Left lung (tissue), 10 donors: Measurements from ENCODE around the gene EHD4. TPM values are rescaled to one million over a fixed set of nuclear protein-coding genes. Genes with fewer than 3 reads are reported as not detected.

Experiments used
- ATAC-seq: fragments of 200-7000 bp; cut with Tn5 transposase; one replicate; pipeline ENCODE4 v1.9.1; 2020; ENCODE audit warnings: moderate library complexity
- DNase-seq, 4 donors: peaks; one replicate each; pipeline ENCODE4 v3.0.0-alpha.2; 2013 to 2020
- H3K27ac ChIP-seq, 2 donors: fragments of 200-600 bp; sonication (generic) in 1 of 2; one replicate each; pipeline versions ENCODE4 v1.5.0 to v1.8.0; 2020 to 2021
- H3K27me3 ChIP-seq, 2 donors: fragments of 200-600 bp; sonication (generic) in 1 of 2; one replicate each; pipeline versions ENCODE4 v1.5.0 to v1.8.0; 2020 to 2021
- H3K36me3 ChIP-seq, 2 donors: fragments of 200-600 bp; sonication (generic) in 1 of 2; one replicate each; pipeline versions ENCODE4 v1.5.0 to v1.8.0; 2020 to 2021
- H3K4me1 ChIP-seq, 2 donors: fragments of 200-600 bp; one replicate each; pipeline ENCODE4 v1.8.0; 2021
- H3K4me3 ChIP-seq, 2 donors: fragments of 200-600 bp; sonication (generic) in 1 of 2; one replicate each; pipeline versions ENCODE4 v1.5.0 to v1.8.0; 2020 to 2021; ENCODE audit warnings: mild to moderate bottlenecking in 1 of 2
- H3K9me3 ChIP-seq, 2 donors: fragments of 200-600 bp; sonication (generic) in 1 of 2; one replicate each; pipeline versions ENCODE4 v1.5.0 to v1.8.0; 2020 to 2021
- intact Hi-C, 2 donors: fragments of 100-400 bp; cut with DNase I; formaldehyde crosslinking; loops; one replicate each; pipeline versions ENCODE4 v1.11.2 to v1.14.2; 2022
- polyA plus RNA-seq, 6 donors: library from polyadenylated mRNA; unstranded; fragments of 120-200 nt; gene quantifications; one replicate each; pipeline ENCODE4 v1.2.1, GENCODE V29; 2013; ENCODE audit not compliant: insufficient read length in 6 of 6
- total RNA-seq, 2 donors: library from RNA; stranded (reverse); fragmentation: NEBNext Ultra II Directional; extraction: Animal tissue kit (Norgen Biotek cat#: 25700); gene quantifications; one replicate each; pipeline ENCODE4 v1.2.1, GENCODE V29; 2021
- TF ChIP-seq, protein P1 (sequence below), 2 donors: fragments of 200-600 bp; sonication (generic) in 1 of 2; IDR thresholded peaks; one replicate each; pipeline versions ENCODE4 v1.5.0 to v1.8.0; 2021; ENCODE audit warnings: antibody characterized with exemption in 2 of 2
- donor health status: DM: no; HTN: yes; CAD: no.
- donor health status: DM: no; HTN: no; CAD: no.

Gene EHD4
- total and polyA plus RNA-seq, 8 donors = 11.7 to 32.6 (median 13.1) TPM

DNA sequence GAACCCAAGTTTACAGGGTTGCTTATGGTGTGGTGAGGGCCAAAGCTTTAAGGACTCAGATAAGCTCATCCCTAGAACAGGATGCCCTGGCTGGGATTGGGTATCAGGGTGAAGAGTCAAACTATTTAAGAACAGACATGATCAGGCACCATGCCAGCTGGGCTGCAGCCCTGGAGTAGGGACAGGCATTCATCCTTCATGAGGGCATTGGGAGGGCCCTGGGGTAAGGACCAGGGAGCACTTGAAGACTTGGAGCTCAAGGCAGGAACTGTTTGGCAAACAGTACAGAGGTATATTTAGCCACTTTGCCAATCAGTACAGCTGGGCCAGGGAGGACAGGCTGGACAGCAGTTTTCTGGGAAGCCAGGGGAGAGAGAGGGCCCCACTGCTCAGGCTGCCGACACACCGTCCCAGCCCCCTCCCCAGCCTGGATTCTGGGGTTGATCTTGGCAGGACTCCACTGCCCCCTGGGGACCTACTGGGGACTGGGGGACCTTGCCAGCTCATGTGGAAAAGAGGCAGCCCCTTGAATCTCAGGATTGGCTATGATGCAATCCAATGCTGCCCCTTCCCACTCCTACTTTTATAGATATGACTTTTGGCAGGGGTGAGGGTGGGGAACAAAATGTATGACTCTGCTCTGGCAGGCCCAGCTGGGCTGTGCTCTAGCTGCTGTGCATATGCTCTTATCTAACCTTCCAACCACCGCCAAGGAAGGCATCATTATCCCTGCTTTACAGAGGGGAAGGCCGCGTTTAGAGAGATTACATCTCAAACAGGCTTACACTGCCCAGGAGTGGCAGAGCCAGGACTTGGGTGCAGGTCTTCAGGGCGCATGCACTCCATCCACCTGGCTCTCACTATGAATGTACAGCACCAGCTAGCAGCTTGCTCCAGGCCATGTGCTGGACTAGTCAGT is 46.2 kb upstream of the EHD4 start:
- Histone ChIP-seq H3K27me3 (no peaks in the 10 kb centered on the region), H3K4me1 (no peaks in the 10 kb centered on the region), H3K9me3 (no peaks in the 10 kb centered on the region), H3K36me3 (no peaks in the 10 kb centered on the region), H3K4me3 (no peak overlapping the region), H3K27ac (no peak overlapping the region)
- intact Hi-C loops = no loop called here
- TF ChIP-seq, protein P1, sequence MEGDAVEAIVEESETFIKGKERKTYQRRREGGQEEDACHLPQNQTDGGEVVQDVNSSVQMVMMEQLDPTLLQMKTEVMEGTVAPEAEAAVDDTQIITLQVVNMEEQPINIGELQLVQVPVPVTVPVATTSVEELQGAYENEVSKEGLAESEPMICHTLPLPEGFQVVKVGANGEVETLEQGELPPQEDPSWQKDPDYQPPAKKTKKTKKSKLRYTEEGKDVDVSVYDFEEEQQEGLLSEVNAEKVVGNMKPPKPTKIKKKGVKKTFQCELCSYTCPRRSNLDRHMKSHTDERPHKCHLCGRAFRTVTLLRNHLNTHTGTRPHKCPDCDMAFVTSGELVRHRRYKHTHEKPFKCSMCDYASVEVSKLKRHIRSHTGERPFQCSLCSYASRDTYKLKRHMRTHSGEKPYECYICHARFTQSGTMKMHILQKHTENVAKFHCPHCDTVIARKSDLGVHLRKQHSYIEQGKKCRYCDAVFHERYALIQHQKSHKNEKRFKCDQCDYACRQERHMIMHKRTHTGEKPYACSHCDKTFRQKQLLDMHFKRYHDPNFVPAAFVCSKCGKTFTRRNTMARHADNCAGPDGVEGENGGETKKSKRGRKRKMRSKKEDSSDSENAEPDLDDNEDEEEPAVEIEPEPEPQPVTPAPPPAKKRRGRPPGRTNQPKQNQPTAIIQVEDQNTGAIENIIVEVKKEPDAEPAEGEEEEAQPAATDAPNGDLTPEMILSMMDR (IDR thresholded peaks at IDR 0.05) = no peak
- no peak for DNase-seq
- peak; percentile 48 for ATAC-seq

DNA sequence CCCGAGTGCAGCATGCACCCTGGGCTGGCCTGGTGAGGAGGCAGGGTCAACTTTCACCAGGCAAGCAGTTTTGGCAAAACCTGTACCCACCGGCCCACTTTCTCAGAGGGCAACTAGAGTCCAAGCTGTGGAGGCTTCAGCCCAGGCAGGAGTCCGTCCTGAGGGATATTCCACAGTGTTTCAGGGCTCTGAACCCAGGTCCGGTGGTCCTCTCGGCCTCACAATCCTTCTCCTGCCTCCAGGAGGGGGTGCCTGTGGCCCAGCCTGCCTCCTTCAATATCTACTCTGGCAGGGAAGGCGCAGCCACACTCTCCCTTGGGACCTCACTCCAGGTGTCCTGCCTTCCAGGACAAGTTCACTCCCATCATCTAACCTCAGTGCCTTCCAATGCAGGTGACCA is 44.6 kb upstream of the EHD4 start:
- TF ChIP-seq, protein P1 (IDR thresholded peaks at IDR 0.05) = no peak
- ATAC-seq (no peak), DNase-seq (no peak)
- Histone ChIP-seq H3K9me3 (no peaks in the 10 kb centered on the region), H3K36me3 (no peaks in the 10 kb centered on the region), H3K27me3 (no peaks in the 10 kb centered on the region), H3K4me3 (no peak overlapping the region), H3K4me1 (peaks cover 0 to 5% of the 10 kb centered on the region in 2 donors), H3K27ac (no peak overlapping the region)
- intact Hi-C loops = no loop called here

DNA sequence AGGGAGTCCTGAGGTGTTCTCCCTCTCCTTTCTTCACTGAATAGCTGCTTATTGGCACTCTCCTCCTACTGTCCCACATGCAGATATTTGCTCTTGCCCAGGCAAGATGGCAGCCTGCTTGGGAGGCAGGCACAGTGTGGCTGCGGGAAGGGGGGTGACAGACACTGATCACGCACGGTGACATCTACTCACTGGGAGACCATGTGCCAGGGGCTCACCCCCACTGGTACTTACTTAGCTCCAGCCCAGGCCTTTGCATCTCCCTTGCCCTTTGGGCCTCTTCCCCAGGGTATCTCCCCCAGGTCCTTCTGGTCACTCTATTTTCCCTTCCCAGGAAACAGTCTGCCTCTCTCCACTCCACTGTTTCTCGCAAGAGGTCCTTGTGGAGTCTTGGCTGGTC is 42.0 kb upstream of the EHD4 start:
- ATAC-seq (no peak), DNase-seq (no peak)
- Histone ChIP-seq H3K4me1 (peaks cover 0 to 5% of the 10 kb centered on the region in 2 donors), H3K27ac (no peak overlapping the region), H3K9me3 (no peaks in the 10 kb centered on the region), H3K36me3 (no peaks in the 10 kb centered on the region), H3K4me3 (no peak overlapping the region), H3K27me3 (no peaks in the 10 kb centered on the region)
- TF ChIP-seq, protein P1 (IDR thresholded peaks at IDR 0.05) = no peak
- intact Hi-C loops = no loop called here

GRCh38 chr15:42012928-42013482 is 40.6 kb upstream of the EHD4 start:
- TF ChIP-seq, protein P1 (IDR thresholded peaks at IDR 0.05) = no peak
- ATAC-seq (peak; percentile 72), DNase-seq (peak in 1 of 4 donors; percentile 61)
- Histone ChIP-seq H3K27me3 (no peaks in the 10 kb centered on the region), H3K27ac (peak overlapping the region; percentile 8), H3K9me3 (no peaks in the 10 kb centered on the region), H3K4me1 (peaks cover 0 to 5% of the 10 kb centered on the region in 2 donors), H3K4me3 (no peak overlapping the region), H3K36me3 (no peaks in the 10 kb centered on the region)
- intact Hi-C loops = no loop called here

DNA sequence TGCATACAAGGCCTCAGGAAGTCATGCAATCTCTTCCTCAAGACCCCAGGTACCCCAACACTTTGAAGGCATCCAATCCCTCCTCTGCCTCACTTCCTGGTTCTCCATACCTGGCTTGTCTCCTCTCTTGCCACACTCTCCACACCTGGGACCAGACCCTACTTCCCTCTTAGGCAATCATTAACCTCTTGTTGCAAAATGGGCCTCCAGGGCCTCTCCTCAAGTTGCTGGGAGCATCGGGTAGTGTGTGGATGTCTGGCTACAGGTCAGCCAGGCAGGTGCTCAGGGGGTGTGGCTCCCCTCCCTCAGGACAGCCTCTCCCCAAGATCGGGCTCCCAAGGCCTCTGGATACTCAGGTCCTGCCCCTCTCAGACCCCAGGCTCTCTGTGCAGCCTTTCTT is 39.9 kb upstream of the EHD4 start:
- Histone ChIP-seq H3K27ac (peak overlapping the region; percentile 8), H3K4me1 (peaks cover 0 to 5% of the 10 kb centered on the region in 2 donors), H3K4me3 (no peak overlapping the region), H3K27me3 (no peaks in the 10 kb centered on the region), H3K36me3 (no peaks in the 10 kb centered on the region), H3K9me3 (no peaks in the 10 kb centered on the region)
- TF ChIP-seq, protein P1 (IDR thresholded peaks at IDR 0.05) = no peak
- DNase-seq (peak in 2 of 4 donors; percentile 49 to 72), ATAC-seq (peak; percentile 89)
- intact Hi-C loops = no loop called here
